HG03521 (cell line): ENCODE data around the gene HOXA13.

Source experiments
- ATAC-seq: cut with Tn5 transposase; IDR thresholded peaks from one replicate; pipeline ENCODE4 v1.9.1; 2021; ENCODE audit warnings: mild to moderate bottlenecking, moderate library complexity; ENCODE audit not compliant: unreplicated experiment

Gene HOXA13

DNA sequence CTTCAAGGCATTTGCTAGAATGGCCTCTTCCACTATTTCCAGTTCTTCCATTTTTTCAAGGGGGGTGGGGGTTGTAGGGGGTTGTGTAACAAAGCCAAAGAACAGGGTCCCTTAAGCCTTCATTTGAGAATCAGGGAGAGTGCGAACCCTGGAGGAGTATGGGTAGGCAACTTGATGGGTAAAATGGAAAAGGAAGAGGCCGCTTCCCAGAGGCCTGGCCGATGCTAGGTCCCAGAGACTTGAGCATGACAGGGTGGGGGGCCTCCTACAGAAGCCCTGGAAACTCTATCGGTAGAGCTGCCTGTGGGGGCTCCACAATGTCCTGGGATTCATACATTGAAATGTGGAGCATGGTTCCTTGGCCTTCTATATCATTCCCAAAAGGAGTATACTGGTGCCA is 9.1 kb upstream of the HOXA13 start:
- ATAC-seq: no peak

DNA sequence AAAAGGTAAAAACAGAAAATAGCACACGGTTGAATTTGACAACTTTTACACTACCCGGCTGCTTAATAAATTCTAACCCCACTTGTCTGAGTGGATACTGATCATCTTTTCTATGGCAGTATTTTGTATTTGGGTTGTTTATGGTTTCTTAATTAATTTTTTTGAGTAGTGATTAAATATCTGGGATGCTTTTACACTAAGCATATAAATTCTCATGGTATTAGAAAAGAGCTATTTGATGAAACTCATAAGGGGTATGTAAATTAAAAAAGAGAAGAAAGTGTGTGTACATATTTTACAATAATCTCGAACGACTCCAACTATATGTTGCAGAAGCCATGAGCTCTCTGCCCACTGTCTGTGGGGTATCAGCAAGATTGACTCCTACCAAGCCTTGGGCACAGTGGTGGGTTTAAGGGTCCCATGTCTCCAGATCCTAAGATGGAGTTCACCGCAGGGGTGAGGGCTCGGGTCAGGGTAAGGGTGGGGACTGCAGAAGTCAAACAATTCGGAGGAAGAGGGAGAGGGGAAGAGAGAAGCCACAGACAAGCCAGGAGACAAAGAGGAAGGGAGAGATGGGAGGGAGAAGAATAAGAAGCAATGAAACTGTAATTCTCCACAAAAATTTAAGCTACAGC is 7.6 kb upstream of the HOXA13 start:
- ATAC-seq: no peak

DNA sequence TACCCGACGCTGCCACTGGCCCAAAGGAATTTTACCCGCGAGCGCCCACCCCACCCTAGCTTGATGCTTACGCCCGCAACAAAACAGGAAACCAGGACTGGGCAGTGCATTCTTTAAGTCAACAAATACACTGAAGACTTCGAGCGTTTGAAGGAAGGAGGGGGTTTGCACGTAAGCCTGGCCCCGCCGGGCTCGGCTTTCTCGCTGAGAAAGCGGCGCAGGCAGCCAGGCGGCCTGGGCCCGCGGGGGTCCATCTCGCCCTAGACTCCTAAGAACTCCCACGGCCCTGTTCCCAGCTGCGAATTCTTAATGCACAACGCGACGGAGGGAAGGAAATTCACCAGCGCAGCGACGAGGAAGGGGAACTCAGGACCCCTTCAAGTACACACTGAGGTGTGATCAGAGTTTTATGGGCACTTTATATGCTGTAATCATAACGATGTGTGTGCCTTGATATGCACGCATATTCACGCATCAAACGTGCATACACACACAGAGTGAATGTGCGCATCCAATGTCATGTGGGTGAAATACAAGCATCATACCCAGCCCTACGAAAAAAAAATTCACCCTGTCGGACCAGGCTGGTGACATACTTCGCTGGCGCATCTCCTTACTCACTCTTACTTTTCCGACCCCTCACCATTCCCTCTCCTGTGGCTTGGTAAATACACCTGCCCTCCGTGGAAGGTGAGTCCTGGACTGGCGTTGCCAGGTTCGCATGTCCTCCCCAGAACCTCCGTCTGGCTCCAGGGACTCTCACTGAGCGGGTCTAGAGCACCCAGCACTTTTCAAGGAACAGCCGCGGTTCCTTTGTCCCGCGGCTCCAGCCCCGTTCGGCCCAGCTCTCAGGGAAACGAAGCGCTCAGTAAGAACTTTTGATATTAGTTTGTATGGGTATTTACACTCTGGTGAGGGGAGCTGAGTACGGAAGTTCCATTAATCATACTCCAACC is 5.7 kb upstream of the HOXA13 start:
- no peak for ATAC-seq

DNA sequence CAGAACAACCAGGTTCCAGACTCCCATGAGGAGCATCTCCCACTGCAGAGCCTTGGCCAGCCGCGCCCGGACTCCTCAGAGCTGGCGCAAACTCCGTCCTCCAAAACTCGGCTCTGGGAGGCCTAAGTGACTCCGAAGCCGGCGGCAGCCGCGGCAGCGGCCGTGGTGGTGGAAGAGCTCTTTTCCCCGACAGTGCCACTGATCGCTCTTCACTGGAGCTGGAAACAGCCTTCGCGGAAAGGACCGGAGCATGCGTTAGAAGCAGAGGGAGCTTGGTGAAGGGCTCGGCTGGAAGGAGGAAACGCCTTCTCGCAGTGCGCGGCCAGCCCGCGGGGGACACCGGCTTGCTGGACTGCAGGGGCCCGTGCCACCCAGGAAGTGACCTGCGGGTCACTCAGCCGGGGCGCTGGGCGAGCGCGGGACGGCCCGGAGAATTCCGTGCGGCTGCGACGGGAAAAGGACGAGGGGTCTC is 5.0 kb upstream of the HOXA13 start:
- ATAC-seq: no peak

DNA sequence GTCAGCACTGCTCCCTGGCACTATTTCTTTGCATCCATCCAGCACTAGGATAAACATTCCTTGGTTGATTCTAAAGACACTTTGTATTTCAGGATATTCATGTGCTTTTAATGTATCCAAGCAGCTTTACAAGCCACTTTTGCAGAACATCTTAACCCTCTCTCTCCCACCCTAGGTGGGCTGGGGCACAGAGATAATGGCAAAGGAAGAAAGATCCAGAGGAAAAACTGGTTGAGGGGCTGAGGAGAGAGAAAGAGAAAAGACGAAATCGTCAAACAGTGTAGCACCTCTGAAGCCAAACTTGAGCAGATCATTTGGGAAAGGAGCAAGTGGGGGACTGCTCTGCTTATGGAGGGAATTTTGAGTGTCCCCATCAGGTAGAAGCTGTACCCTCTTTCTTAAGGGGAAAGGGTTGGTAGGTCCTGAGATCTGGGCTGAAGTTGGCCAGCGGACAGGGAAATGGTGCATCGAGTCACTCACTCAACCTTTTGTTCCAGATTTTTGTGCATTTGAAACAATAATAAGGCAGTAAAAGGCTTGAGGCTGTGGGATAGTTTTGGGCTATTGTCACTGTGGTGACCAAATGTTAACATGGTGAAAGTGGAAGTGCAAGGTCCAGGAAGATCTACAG is 4.2 kb upstream of the HOXA13 start:
- ATAC-seq: no peak

DNA sequence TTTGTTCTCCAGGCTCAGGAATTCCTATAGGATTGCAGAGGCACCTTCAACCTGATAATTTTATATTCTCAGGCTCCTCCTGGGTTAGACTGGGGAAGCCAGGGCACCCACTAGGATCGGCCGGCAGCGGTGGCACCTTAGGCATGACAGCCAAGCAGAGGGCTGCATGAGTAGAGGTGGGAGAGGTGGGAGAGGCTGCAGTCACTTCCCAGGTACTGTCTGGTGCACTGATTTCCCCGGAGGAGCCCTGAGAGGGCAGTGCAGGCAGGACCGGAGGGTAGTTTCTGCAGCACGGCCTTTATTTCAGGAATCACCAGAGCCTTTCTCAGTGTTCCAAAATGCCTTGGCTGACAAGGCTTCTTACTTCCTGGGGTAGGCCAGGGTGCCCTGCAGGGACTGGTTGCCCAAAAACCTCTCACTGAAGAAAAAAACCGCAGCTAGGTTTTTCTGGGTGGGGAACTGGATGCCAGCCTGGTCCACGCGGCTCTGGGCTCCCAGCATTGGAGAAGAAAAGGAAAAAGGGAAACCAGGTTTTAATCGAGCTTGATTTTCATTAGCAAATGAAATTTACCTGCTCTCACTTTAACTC is 3.6 kb upstream of the HOXA13 start:
- ATAC-seq: no peak

DNA sequence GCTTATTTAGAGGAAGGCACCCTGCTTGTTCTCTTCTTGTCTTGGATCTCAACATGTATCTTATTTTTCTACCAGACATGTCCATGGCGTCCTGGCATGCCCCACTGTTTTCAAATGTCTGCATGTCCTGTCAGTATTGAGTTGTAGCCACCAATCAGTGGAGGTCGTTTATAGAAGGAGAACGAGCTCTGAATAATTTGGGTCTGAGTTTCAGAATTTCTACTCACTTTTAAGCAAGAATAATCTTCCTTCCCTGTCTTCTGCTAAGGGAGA is 2.9 kb upstream of the HOXA13 start:
- ATAC-seq: no peak

DNA sequence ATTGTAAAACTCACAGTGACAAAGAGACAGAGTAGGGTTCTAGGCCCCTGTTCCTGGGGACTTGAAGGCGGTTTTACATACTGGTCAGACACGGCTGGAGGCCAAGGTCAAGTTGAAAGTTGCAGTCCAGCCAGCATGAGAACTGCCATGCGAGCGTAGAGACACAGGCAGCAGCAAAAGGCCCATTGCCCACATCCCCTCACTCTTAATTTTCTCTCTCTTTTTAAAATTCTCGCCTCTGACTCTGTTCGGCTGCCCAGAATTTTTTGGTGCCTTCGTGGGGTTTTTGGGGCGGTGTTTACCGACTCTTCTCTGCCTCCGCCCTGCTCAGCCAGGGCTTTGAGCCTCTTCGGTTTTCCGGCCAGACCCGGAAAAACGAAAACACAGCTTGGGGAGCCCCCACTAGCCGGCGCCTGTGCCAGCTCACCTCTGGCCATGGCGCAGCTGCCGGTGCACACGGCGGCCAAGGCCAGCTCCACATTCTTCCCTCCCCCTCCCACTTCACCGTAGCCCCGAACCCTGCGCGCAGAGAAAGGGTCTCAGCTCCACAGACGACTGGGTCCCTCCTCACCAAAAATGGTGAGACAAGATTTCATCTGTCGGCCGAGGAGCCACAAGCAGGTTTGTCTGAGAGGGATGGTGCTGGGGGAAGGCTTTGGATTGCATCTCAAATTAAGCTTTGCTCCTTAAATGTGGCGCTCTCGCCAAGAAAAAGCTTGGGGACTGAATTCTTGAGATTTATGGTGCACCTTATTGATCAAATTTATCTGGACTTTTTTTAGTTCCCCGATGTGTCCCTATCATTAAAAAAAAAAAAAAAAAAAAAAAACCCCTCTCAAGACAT is 2.3 kb upstream of the HOXA13 start:
- ATAC-seq: no peak

DNA sequence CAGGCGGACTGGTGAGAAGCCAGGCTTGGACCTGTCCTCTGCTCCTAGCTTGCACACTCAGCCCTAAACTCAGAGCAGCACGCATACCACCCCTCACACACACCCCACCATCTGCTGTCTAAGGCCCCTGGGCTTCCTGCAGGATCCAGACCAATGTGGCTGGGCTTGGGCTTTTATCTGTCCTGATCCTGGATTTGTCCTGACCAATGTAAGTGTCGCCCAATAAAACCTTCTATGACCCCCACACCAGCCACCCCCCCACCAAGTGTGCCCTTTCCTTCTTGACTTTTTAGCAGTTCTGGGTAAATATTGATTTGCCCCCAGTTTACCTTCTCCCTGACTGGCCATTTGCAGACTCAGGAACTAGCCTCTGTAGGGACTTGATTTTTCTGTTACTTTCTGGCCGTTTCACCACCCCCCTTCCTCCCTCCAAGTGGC is 1.7 kb upstream of the HOXA13 start:
- ATAC-seq: no peak

DNA sequence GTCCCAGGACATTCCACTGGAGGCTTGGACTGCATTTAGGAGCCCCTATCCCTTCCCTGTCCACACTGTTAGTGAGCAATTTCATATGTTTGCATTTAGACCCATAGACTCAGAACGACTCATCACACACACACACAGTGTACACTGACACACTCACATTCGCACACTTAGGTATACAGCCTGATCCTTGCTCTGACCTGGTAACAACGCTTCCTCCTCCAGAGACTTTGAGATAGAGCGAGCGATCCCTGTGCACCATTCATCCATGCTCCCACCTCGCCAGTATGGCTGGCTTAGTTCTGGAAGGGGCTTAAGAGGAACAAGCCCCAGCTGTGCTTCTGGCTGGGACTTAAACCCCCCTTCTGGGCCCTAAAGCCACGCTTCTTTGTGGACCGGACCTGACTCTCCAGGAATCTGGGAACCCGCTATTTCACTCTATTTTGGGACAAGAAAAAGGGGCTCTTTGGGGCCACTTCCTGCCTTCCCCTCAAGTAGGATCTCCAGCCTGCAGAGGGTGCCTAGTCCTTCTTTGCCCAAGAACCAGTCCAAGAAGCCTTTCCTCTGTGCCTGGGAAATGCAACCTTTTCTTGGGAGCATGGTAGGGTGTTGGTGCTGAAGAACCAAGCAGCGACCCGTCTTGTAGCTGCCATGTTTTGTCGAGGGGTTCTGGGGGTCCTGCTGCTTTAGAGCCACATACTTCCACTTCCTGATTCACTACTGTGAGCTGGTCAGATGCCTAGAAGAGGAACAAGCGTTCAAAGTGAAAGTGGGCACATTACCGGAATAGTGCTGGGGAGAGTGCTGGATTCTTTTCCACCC is 1.1 kb upstream of the HOXA13 start:
- no peak for ATAC-seq

DNA sequence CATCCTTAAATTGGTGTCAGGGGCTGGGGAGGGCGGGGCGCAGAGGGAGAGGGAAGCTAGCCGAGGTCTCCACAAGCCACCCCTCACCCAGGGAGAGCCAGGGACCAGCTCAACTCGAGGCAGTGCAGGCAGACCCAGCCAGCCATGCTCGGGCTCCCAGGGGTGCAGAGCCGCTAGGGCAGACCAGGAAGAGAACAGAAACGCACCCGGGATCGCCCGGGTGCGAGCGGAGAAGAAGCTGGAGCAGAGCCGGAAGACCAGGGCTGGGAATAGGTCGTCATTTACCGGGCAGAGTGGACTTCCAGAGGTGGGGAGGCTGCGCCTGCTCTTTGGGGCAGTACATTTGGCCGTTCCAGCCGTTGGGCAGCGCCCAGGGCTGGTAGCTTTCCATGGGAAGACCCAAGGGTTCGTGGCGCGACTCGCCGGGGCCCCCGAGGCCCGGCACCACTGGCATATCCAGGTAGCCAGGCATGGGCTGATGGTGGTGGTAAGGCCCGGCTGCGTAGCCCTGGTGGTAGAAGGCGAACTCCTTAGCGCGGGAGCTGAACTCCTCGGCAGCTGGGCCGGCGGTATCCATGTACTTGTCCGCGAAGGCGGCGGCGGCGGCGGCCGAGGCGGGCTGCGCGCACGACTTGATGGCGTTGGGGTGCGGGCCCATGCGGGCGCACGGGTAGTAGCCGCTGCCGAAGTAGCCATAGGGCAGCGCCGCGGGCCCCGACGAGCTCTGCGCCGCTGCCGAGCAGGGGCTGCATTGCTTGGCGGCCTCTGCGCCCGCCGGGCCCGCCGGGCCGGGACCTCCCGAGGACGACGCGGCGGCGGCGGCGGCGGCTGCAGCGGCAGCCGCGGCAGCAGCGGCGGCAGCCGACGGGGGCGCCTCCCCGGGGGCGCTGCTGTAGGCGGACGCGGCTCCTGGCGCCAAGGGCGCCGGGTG is 755 bp downstream of the HOXA13 start:
- ATAC-seq: peak; percentile 20

DNA sequence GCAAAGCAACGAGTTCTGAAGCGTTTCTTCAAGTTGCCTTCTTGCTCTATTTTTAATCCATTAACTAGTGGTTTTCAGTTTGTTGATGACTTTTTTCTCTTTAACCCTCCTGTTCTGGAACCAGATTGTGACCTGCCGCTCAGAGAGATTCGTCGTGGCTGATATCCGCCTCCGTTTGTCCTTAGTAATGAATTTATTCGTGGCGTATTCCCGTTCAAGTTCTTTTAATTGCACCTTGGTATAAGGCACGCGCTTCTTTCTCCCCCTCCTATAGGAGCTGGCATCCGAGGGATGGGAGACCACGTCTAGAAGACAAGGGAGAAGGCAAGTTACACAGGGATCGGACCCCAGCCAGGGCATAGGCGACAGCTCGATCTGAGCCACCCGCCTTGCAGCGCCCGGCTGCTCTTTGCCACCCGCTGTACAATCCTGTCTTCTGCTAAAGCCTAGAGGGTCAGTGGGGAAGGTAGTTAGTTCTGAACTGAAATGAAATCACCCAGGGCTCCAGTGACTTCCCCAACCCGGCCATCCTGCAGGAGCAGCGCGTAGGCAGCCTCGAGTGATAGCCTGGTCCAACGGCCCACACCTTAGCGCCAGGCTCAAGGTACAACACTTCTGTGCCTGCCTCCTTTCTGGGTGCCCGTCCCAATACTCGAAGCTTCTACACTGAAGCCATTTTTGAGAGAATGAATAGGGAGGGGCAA is 1.6 kb downstream of the HOXA13 start:
- ATAC-seq: no peak

DNA sequence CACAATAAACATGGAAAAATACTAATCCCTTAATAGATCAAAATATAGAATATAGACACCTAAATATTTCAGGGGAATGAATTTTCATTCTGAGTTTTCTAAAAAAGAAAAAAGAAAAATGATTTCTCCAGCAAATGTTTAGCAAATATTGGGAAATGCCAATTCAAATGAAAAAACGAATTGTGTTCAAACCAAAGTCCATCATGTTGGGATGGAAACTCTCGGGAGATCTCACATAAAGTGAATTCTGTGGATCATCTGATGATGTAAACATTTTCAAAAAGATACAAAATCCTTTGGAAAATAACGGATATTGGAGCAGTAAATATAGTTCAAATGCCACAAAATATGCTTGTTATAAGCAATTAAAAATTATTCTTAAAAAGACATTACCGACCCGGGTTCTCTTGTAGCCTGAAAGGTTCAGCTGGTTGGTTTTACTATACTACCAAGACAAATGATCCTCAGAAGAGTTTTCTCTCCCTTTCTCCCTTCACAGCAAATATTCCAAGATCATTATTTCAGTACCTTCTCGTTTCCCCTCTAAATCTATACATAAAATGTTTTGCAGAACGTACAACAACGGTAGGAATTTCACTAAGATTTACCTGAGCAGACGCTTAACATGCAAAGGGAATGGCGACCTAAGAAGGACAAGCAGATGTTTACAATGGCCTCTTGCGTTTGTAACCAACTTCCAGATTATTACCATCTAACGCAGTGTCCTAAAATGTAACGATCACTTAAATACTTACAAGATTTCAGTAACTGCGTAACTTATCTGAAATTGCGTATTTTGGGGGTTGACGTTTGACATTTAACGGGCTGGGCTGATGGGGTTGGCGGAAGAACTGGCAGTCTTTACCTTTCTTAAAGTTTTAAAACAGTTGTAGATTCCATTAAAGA is 2.5 kb downstream of the HOXA13 start:
- no peak for ATAC-seq

DNA sequence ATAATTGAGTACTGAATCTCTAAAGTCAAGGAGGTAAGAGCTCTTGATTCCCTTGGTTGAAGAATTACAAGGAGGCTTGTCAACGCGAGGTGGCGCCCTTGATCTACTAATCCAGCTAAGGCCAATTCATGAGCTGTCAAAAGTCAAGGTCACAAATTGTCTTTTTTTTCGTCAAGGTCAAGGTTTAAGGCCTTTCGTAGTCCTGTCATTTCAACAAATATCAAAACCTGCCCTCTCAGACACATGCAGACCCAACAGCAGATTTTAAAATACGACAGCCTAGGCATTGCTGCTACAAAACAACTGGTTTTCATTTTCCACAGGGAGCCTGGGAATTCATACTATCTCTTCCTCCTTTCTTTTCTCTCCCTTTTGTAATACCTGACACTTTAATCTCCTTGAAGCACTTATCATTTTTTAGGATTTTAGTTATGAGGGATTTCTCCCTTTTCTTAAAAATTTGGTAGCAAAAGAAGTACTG is 3.6 kb downstream of the HOXA13 start:
- ATAC-seq: no peak

DNA sequence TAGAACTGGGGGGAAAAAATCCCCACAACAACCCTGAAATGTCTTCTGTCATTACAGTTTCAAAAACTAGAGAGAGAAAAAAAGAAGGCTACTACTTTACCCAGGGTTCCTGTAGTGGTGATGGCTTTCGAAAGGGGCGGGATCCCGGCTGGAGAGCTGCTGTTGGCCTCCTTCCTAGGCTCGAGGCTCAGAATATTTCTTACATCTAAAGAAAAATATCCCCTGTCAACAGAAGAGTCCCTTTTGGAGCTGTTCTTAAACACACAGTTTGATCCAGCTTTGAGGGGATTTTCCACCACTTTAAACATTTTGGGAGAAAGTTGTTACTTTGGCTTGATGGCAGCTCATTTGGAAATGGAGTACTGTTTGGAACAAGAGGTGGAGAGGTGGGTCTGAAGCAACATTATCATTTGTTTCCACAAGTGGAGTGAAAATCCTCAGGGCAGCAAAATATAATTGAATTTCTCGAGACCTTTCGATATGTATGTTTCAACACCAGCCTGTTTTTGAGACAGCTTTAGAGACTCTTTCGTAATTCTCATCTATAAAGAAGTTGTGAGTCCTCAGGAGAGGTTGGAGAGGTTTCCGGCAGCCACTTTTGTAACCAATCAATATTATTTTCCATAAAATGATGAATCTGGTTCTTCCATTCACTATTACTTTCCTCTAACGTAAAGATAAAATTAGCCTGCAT is 5.1 kb downstream of the HOXA13 start:
- ATAC-seq: no peak

DNA sequence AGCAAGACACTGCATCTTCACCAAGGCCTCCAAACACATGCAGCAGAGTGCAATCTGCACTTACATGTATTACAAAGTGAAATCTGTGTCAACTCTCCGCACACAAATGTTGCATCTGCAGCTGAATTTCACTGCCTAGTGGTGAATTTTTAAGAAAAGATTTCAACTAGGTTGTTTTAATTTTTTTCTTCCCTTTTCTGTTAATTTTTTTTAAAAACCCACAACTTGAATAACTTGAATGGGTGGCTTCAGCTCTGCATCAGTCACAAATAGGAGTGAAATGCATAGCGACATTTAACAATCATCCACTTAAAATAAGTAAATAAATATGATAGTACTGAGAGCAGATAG is 5.9 kb downstream of the HOXA13 start:
- ATAC-seq: no peak
